ENCODE measurements around the gene ERBB2. TPM values are rescaled to one million over a fixed set of nuclear protein-coding genes. Genes with fewer than 3 reads are reported as not detected.
A peak's percentile ranks its signal among the peaks of the same experiment; 100 is the strongest.

ERBB2 gene
- total and polyA plus RNA-seq, 2 of the 13 experiments (the other 11 are each of a cell fraction or from before 2014, with no cell fraction given) = 57.7 to 64.1 TPM

DNA sequence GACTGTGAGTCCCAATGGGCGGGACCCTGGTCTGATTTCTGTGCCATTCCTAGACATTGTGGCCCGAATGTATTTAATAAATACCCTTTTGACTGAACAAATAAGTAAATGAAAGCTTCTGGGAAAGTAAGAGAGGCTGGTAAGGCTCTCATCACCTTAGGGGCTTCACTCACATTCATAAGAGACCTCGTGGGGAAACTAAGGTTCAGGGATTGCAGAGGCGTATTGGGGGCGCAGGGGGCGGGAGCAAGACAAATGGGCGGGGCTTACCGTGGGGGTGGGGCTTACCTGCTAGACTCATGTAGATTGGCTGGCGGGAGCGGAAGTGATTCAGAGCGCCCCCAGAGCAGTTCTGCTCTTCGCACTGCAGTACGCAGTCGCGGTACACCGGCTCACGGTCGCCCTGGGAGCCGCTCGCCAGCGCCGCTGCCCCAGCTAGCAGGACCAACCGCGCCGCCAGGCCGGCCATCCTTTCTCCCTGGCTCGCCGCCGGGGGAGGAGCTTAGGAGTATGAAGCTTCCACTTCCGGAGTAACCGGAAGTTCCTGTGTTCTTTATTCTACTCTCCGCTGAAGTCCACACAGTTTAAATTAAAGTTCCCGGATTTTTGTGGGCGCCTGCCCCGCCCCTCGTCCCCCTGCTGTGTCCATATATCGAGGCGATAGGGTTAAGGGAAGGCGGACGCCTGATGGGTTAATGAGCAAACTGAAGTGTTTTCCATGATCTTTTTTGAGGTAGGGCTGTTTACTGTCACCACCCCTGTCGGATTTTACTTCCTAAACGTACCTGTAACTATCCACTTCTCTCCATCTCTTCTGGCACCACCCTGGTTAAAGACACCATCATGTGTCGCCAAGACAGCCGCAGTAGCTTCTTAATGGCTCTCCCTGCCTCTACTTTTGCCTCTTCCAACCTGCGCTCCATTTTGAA lies 12.1 kb upstream of the ERBB2 start, which contains the start of gene PGAP3:
Gene PGAP3, minus strand, starts transcription at position 512 of the 929 bp plus-strand sequence. Its CDS starts 43 bp downstream, at position 469.
- peak within 1 kb of the TSS; percentile 83 for H3K9ac ChIP-seq (ENCODE audit: insufficient read depth, low read depth, low read length)
- intact Hi-C loops (cut with micrococcal nuclease; ENCODE audit: unreplicated experiment) = loop anchor here (1.0 kb wide), 1 partner anchor 7 kb away; no protein-coding TSS in a partner anchor
- peak; percentile 95 for ATAC-seq
- BruUV-seq (replicated peaks) = TSS peak; percentile 96
- FAIRE-seq = peak; percentile 71
- H3K27ac ChIP-seq (ENCODE audit: extremely low read length, insufficient read depth, low read length) = peak within 1 kb of the TSS; percentile 88
- in situ Hi-C loops (cut with HindIII; ENCODE audit: extremely low pct_ligation_motif_present, low pct_unique_long_range_greater_than_20kb) = no loop called here
- DNase-seq (ENCODE audit: low spot score) = peak; percentile 95
- no peaks in the 10 kb centered on the region for H4K20me1 ChIP-seq (ENCODE audit: insufficient read depth, low read length)
- no peaks in the 10 kb centered on the region for H3K79me2 ChIP-seq (ENCODE audit: insufficient read depth, low read length)
- peak within 1 kb of the TSS; percentile 17 for H2AFZ ChIP-seq (ENCODE audit: low read length)
- under 1% methylated on average over 30 of the region's 45 CpGs for WGBS (ENCODE audit: low lambda C conversion rate)
- POLR2A ChIA-PET = interaction anchor here (0.9 to 4.9 kb wide), 17 partner anchors 8 to 488 kb away, joined by 3 to 118 read pairs (median 7); partner anchors contain the start of genes CDK12, ERBB2, MIEN1 and PNMT
- H3K4me1 ChIP-seq (ENCODE audit: insufficient read depth, low read length) = peaks cover 29% of the 10 kb centered on the region
- H3K4me3 ChIP-seq (replicated peaks in 1 of 3; ENCODE audit: insufficient read depth in 1 of 3, low read depth in 2 of 3, low read length in 3 of 3) = peak within 1 kb of the TSS; percentile 72 to 76 (median 74)
- peak within 1 kb of the TSS; percentile 94 for H3K4me2 ChIP-seq (ENCODE audit: low read depth, low read length)
- CTCF ChIA-PET (ENCODE audit: low intra/inter-chr PET ratio, low total read pairs) = interaction anchor here (0.6 kb wide), 1 partner anchor 33 kb away, joined by 4 read pairs; no protein-coding TSS in a partner anchor
- no peaks in the 10 kb centered on the region; a peak in 1 of 5 replicates for H3K27me3 ChIP-seq (ENCODE audit: control insufficient read depth in 1 of 2, insufficient read depth in 2 of 2, low read length in 2 of 2)
- H3K36me3 ChIP-seq (replicated peaks in 1 of 2; ENCODE audit: control insufficient read depth in 1 of 2, insufficient read depth in 2 of 2, low read length in 2 of 2) = peaks cover 0 to 2% of the 10 kb centered on the region in 2 experiments; a peak in 2 of 5 replicates
- H3K9me3 ChIP-seq (ENCODE audit: low read length) = no peaks in the 10 kb centered on the region
- TF ChIP-seq NFE2L1 (CRISPR knock-in tag; IDR thresholded peaks at IDR 0.05; ENCODE audit: borderline replicate concordance) (no peak), PRPF4 (IDR thresholded peaks at IDR 0.05; ENCODE audit: low read depth, low read length, poor library complexity, severe bottlenecking) (no peak), ZNF12 (CRISPR knock-in tag; IDR thresholded peaks at IDR 0.05) (0 out of 2 replicates have a peak, but pooled peaks have one; percentile 49), ZNF317 (CRISPR knock-in tag; IDR thresholded peaks at IDR 0.05) (no peak), ZFP37 (CRISPR knock-in tag; IDR thresholded peaks at IDR 0.05; ENCODE audit: borderline replicate concordance) (no peak)
- TF ChIP-seq, protein P1, sequence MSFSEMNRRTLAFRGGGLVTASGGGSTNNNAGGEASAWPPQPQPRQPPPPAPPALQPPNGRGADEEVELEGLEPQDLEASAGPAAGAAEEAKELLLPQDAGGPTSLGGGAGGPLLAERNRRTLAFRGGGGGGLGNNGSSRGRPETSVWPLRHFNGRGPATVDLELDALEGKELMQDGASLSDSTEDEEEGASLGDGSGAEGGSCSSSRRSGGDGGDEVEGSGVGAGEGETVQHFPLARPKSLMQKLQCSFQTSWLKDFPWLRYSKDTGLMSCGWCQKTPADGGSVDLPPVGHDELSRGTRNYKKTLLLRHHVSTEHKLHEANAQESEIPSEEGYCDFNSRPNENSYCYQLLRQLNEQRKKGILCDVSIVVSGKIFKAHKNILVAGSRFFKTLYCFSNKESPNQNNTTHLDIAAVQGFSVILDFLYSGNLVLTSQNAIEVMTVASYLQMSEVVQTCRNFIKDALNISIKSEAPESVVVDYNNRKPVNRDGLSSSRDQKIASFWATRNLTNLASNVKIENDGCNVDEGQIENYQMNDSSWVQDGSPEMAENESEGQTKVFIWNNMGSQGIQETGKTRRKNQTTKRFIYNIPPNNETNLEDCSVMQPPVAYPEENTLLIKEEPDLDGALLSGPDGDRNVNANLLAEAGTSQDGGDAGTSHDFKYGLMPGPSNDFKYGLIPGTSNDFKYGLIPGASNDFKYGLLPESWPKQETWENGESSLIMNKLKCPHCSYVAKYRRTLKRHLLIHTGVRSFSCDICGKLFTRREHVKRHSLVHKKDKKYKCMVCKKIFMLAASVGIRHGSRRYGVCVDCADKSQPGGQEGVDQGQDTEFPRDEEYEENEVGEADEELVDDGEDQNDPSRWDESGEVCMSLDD (CRISPR knock-in tag; IDR thresholded peaks at IDR 0.05; ENCODE audit: borderline replicate concordance) = peak; percentile 43
- TF ChIP-seq, protein P2, sequence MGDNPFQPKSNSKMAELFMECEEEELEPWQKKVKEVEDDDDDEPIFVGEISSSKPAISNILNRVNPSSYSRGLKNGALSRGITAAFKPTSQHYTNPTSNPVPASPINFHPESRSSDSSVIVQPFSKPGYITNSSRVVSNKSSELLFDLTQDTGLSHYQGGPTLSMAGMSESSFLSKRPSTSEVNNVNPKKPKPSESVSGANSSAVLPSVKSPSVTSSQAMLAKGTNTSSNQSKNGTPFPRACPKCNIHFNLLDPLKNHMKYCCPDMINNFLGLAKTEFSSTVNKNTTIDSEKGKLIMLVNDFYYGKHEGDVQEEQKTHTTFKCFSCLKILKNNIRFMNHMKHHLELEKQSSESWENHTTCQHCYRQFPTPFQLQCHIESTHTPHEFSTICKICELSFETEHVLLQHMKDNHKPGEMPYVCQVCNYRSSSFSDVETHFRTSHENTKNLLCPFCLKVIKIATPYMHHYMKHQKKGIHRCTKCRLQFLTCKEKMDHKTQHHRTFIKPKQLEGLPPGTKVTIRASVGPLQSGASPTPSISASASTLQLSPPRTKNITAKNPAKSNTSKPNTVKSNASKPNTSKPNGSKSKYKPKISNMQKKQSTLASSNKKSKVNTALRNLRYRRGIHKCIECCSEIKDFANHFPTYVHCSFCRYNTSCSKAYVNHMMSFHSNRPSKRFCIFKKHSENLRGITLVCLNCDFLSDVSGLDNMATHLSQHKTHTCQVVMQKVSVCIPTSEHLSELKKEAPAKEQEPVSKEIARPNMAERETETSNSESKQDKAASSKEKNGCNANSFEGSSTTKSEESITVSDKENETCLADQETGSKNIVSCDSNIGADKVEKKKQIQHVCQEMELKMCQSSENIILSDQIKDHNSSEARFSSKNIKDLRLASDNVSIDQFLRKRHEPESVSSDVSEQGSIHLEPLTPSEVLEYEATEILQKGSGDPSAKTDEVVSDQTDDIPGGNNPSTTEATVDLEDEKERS (CRISPR knock-in tag; IDR thresholded peaks at IDR 0.05) = peak; percentile 36; the same call in 1 of the 2 replicates
- TF ChIP-seq, protein P3, sequence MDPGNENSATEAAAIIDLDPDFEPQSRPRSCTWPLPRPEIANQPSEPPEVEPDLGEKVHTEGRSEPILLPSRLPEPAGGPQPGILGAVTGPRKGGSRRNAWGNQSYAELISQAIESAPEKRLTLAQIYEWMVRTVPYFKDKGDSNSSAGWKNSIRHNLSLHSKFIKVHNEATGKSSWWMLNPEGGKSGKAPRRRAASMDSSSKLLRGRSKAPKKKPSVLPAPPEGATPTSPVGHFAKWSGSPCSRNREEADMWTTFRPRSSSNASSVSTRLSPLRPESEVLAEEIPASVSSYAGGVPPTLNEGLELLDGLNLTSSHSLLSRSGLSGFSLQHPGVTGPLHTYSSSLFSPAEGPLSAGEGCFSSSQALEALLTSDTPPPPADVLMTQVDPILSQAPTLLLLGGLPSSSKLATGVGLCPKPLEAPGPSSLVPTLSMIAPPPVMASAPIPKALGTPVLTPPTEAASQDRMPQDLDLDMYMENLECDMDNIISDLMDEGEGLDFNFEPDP (CRISPR knock-in tag; conservative IDR thresholded peaks at IDR 0.05) = no peak
- TF ChIP-seq, protein P4, sequence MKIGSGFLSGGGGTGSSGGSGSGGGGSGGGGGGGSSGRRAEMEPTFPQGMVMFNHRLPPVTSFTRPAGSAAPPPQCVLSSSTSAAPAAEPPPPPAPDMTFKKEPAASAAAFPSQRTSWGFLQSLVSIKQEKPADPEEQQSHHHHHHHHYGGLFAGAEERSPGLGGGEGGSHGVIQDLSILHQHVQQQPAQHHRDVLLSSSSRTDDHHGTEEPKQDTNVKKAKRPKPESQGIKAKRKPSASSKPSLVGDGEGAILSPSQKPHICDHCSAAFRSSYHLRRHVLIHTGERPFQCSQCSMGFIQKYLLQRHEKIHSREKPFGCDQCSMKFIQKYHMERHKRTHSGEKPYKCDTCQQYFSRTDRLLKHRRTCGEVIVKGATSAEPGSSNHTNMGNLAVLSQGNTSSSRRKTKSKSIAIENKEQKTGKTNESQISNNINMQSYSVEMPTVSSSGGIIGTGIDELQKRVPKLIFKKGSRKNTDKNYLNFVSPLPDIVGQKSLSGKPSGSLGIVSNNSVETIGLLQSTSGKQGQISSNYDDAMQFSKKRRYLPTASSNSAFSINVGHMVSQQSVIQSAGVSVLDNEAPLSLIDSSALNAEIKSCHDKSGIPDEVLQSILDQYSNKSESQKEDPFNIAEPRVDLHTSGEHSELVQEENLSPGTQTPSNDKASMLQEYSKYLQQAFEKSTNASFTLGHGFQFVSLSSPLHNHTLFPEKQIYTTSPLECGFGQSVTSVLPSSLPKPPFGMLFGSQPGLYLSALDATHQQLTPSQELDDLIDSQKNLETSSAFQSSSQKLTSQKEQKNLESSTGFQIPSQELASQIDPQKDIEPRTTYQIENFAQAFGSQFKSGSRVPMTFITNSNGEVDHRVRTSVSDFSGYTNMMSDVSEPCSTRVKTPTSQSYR (CRISPR knock-in tag; IDR thresholded peaks at IDR 0.05; ENCODE audit: borderline replicate concordance) = peak; percentile 7; the same call in 1 of the 2 replicates
